ENCODE measurements around the gene PVRIG.
A peak's percentile ranks its signal among the peaks of the same experiment; 100 is the strongest.
"Not testable (repeated sequence)": the region's sequence is repeated elsewhere in the genome, so short reads cannot be mapped to it uniquely, and the experiment has no call there.

PVRIG gene

GRCh38 chr7:100219801-100220585 lies at the start of gene PVRIG:
Gene PVRIG, plus strand, starts transcription at chr7:100219949. Its CDS starts 22 bp downstream, at chr7:100219971.
- DNase-seq = not testable (repeated sequence)

GRCh38 chr7:100170101-100170897 lies 49.5 kb upstream of the PVRIG start:
- DNase-seq = no peak

GRCh38 chr7:100171087-100171681 lies 48.6 kb upstream of the PVRIG start:
- no peak for DNase-seq

- no peak for DNase-seq
Measured at GRCh38 chr7:100171840-100172239, 47.9 kb upstream of the PVRIG start.

GRCh38 chr7:100173806-100174495 lies 45.8 kb upstream of the PVRIG start:
- DNase-seq = no peak

GRCh38 chr7:100174582-100174981 lies 45.2 kb upstream of the PVRIG start:
- no peak for DNase-seq

DNA sequence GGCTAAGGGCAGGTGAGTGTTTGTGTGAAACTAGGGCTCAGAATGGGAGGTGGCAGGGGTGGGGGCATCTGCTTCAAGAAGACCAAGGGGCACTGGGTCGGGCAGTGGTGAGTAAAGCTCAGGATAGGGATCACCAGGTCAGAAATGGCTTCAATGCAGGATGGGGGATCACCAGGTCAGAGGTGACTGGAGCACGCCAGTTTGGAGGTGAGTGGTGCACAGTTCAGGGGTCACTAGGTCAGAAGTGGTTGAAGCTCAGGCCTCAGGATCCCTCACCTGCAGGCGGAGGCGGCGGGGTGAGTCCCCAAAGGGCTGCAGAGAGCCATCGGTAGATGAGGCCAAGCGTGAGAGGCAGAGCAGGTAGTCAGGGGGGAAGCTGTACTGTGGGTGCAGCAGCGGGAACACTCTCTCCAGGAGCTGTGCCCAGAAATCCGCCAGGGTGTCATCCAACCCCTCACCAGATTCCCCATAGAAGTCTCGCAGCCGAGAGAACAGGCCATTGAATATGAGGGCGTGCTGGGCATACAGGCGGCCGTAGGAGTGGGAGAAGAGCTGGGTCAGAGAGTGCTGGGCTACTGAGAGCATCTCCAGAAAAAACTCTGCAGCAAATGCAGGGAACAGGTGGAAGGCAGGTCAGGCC lies 44.3 kb upstream of the PVRIG start:
- DNase-seq = no peak

DNA sequence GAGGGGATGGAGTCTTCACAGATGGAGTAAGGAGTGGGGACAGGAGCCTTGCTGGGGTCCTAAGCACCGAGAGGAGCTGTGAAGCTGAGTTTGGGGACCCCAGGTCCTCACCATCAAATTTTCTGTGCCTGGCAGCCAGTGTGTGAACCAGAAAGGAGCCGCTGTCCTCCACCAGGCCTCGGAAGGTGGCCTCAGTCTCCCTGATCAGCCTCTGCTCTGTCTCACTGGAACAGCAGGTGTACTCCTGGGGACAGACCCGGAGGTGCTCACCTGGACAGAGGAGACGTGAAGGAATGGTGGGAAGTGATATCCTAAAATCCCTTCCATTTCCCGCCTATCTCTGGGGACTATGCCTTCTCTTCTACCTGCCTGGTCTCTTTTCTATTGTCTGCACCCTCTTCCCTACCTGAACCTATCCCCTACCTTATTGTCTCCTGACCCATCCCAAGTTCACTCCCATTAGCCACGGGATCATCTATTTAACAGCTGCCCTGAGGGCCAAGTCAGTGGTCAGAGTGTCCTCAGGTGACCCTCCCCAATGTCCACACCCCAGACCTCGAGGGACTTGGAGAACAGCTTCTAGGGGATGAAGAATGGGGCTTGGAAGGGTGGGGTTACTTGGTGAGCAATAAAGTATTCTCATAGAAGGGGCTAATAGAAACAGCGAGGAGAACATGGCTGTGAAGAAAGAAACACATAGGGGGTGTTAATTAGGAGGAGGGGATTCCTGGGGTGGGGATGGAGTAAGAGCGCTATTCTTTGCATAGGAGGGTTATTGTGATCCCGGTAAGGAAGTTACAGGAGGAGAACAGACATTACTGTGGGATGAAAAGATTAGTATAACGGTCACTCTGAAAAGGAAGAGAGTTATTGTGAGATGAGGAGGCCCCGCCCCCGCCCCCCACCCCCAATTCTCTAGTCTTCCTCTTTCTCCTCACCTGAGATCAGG lies 43.4 kb upstream of the PVRIG start:
- DNase-seq = no peak

DNA sequence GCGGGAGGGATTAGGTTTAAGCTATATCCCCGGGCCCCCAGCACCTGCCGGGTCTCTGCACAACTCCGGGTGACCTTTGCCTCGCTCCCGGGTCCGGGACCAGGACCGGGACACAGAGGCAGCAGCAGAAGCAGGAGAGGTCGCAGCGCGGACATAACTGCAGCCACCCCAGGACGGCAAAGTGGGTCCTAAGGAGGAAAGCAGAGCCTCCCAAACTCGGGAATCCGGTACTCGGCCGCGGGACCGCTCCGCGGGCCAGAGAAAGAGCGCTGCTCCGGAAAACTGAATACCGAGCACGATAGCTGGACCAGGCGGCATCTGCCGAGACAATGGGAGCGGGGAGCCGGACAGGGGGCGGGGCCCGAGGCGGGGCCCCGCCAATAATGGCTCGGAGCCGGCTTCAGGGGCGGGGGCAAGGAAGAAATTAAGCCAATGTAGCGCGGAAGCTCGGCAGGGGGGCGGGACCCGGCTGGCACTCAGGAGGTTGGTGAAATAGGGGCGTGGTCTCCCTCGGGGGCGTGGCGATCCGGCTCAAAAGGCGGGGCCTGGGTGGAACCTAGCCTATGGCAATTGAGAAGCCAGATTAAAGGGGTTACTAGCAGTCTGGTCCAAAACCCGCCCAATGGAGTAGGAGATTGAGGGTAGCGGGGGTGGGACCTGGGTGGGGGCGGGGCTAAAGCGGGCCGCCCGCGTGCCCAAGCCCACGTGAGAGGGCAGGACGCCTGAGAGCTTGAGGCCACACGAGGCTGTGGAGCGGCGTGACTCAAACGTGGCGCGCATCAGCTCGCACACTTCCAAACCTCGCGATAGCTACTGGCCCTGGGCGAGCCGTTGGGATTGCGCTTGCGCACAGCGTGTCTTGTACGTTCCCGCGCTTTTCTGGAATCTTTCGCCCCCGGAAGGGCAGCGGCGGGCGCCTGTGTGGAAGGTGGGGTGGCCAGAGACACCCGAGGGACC lies 42.4 kb upstream of the PVRIG start, which contains the start of the genes GPC2 and STAG3:
Gene GPC2, minus strand, starts transcription at position 337 of the 957 bp plus-strand sequence. Its CDS starts 182 bp downstream, at position 155.
Gene STAG3, plus strand, starts transcription at position 874 of the 957 bp plus-strand sequence. CDS start 2,639 bp downstream, outside the sequence.
- DNase-seq = peak; percentile 93

- not testable (repeated sequence) for DNase-seq
Measured at GRCh38 chr7:100180084-100180483, 39.7 kb upstream of the PVRIG start.

- DNase-seq = not testable (repeated sequence)
Measured at GRCh38 chr7:100182616-100183015, 37.1 kb upstream of the PVRIG start.

DNA sequence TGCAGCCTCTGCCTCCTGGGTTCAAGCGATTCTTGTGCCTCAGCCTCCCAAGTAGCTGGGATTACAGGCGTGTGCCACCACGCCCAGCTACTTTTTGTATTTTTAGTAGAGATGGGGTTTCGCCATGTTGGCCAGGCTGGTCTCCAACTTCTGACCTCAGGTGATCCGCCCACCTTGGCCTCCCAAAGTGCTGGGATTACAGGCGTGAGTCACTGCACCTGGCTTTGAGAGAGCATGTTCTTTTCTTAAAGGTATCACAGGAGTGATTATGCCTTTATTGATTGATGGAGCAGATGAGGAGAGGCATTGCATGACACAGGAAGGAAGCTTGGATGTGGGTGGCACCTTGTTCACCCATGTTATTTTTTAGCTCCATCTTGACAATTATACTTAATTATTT lies 36.7 kb upstream of the PVRIG start:
- not testable (repeated sequence) for DNase-seq

GRCh38 chr7:100185726-100186125 lies 34.0 kb upstream of the PVRIG start:
- DNase-seq = no peak

DNA sequence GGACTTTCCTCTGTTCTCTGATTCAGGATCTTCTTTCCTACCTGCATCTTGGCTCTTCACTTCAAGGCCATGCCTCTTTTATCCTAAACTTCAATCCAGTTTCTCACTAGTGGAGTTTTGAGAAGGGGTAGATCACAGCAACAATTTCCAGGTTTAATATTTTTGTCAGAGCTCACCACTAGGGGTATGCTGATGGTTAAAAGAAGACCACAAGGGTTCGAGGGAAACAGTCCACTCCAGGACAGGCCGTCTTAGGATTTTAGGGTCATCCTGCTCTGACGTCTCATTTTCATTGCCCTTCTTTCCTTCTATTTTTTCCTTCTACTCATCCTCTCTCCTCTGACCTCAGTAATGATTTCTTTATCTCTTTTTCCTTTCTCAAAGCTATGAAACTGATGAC lies 30.7 kb upstream of the PVRIG start:
- DNase-seq = no peak

DNA sequence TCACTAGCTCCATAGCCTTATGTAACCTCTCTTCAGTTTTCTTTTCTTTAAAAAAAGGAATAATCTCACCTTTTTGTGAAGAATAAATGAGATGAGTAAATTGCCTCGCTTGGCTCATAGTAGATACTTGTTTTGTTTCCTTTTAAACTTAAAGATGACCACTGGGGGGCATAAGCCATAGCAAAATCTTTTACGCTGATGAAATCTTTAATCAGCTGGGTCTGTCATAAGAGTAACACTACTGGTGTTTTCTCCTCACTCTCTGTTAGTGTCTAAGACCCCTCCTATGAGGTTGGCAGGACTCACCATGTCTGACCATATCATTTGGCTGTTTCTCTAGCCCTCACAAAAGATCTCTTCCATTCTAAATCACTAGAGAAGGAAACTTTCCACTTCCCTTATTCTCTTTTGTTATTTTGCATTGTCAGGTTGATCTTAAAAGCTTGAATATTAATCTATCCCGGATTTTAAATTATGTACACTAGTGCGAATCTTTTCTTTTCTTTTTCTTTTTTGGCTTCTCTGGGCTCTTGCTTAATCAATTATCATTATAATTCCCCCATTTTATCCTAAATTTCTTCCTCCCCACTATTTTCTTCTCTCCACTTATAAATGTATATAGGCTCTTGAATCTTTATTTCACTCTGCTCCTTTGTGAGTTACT lies 29.6 kb upstream of the PVRIG start:
- DNase-seq = no peak

DNA sequence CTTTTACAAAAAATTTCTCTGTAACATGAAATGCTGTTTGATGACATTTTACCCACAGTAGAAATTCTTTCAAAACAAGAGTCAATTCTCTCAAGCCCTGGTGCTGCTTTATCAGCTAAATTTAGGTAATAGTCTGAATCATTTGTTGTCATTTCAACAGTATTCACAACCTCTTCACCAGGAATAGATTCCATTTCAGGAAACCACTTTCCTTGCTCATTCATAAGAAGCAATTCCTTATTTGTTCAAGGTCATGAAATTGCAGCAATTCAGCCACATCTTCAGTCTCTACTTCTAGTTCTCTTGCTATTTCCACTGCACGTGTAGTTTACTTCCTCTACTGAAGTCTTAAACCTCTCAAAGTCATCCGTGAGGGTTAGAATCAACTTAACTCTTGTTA lies 28.0 kb upstream of the PVRIG start:
- DNase-seq = no peak

DNA sequence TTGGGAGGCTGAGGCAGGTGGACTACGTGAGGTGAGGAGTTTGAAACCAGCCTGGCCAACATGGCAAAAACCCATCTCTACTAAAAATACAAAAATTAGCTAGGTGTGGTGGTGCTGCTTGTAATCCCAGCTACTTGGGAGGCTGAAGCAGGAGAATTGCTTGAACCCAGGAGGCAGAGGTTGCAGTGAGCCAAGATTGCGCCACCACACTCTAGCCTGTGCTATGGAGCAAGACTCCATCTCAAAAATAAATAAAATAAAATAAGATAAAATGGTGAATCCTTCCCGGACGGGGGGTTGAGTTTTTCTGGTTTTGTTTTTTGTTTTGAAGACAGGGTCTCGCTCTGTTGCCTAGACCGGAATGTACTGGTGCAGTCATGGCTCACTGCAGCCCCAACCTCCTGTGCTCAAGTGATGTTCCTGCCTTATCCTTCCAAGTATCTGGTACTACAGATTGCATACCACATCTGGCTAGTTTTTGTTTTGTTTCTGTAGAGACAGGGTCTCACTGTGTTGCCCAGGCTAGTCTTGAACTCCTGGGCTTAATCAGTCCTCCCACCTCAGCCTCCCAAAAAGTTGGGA lies 27.4 kb upstream of the PVRIG start:
- DNase-seq = not testable (repeated sequence)

DNA sequence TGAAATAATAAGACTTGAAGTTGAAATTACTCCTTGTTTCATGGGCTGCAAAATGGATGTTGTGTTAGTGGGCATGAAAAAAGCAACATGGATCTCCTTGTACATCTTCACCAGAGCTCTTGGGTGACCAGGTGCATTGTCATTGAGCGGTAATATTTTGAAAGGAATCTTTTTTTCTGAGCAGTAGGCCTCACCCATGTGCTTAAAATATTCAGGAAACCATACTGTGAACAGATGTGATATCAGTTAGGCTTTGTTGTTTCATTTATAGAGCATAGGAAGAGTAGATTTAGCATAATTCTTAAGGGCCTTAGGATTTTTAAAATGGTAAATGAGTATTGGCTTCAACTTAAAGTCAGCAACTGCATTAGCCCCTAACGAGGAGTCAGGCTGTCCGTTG lies 26.8 kb upstream of the PVRIG start:
- no peak for DNase-seq

DNA sequence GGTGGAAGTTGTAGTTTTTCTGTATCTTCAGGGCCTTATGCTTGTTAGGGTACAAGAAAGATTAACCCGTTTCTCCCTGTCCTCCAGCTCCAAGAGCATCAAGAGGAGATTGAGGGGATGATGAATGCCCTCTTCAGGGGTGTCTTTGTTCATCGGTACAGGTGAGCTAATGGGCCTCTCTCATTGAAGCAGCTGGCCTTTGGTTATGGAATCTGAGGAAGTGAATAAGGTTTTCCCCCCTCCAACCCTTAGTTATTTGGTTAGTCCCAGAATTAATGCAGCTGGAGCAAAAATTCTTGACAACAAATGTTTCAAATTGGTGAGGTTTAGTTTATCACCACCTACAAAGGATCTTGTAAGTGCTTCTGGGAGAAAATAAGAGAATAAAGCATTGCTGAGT lies 24.5 kb upstream of the PVRIG start:
- no peak for DNase-seq

Data from NCI-H187 treated with DMSO at 0.1 percent for 48 hours (cell line).